Stimulated activated CD8-positive, alpha-beta memory T cell treated with anti-CD3 and anti-CD28 coated beads, Interleukin-7, amount 100 ng/mL, for 1 hour (primary cell): ENCODE data around the gene MASP2.
"Not testable (repeated sequence)": the region's sequence is repeated elsewhere in the genome, so short reads cannot be mapped to it uniquely, and the experiment has no call there.

Source experiments
- DNase-seq, 2 donors: peaks; one replicate each; pipeline ENCODE4 v3.0.0-alpha.2; 2020; ENCODE audit warnings: low read depth in 2 of 2

Gene MASP2

GRCh38 chr1:10990828-10991227 lies 56.2 kb downstream of the MASP2 start:
- DNase-seq = no peak

GRCh38 chr1:10989920-10990516 lies 57.0 kb downstream of the MASP2 start:
- not testable (repeated sequence) for DNase-seq

- DNase-seq = no peak
Observed at GRCh38 chr1:10989095-10989494, 57.9 kb downstream of the MASP2 start.

DNA sequence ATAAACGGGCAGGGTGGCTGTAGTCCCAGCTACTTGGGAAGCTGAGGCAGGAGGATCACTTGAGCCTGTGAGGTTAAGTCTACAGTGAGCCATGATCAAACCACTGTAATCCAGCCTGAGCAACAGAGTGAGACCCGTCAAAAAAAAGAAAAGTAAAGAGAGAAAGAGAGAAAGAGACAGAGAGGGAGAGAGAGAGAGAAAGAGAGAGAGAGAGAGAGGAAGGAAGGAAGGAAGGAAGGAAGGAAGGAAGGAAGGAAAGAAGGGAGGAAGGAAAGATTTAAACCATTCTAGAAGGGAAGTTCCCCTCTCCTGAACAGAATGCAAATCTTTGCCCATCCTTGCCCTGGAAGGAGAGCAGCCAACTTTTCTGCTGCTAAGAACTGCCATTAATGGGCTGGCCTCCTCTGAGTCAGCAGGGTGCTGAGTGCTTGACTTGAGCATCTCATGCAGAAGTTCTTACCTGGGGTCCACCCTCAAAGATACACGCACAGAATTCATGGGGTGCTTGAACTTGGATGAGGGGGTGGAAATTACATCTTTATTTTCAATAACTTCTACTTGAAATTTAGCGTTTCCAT lies 59.1 kb downstream of the MASP2 start:
- no peak for DNase-seq

GRCh38 chr1:10986525-10986890 lies 60.5 kb downstream of the MASP2 start:
- no peak for DNase-seq

- DNase-seq = no peak
Observed at GRCh38 chr1:10980841-10981727, 66.0 kb downstream of the MASP2 start.

DNA sequence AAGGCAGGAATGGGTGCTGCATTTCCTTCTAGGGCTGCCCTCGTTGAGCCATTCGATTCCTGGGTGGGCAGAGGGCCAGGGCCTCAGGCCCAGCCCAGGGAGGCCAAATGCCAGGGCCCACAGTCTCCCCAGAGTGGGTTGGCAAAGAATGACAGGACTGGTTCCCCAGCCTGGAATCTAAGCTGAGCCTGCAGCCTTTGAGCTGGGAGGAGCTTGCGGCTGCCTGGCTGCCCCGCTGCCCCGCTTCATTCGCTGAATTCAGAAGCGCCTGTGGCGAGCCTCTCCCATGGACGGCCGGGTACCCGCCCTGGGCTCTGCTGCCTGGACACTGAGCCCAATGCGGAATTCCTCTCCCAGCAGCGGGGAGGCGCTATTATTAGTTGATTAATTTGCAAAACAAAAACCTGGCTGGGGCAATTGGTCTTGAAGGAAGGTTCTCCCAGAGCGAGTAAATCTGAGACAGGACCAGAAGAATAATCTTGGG lies 66.9 kb downstream of the MASP2 start:
- DNase-seq = no peak

DNA sequence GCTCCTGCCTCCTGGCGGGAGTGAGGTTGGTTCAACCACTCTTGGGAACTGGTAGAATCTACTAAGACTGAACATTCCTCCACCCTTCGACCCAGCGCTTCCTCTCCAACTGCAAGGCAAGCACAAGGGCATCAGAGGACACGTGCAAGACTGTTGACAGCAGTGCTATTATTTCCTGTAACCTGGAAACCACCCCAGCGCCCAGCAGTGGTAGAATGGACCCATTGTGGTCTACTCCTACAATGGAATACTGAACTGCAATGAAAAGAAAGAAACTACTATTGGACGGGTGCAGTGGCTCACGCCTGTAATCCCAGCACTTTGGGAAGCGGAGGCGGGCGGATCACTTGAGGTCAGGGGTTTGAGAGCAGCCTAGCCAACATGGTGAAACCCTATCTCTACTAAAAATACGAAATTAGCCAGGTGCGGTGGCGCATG lies 67.5 kb downstream of the MASP2 start:
- DNase-seq = no peak

DNA sequence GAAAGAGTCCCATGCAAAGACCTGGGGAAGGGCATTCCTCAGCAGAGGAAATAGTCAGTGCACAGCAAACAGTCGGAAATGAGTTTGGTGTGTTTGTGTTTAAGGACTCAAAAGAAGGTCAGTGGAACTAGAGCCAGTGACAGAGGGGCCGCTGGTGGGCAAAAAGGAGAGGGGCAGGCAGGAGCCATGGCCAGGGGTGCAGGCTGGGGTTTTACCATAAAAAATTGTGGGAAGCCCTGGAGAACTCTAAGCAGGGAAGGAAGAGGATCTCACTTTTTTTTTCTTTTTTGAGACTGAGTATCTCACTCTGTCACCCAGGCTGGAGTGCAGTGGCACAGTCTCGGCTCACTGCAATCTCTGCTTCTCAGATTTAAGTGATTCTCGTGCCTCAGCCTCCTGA lies 68.3 kb downstream of the MASP2 start:
- DNase-seq = no peak
